ACC112 (cell line): ENCODE data around the gene YARS1.

Experiments
- H2AFZ ChIP-seq: fragments of 200-600 bp; sonication (generic); one replicate; pipeline ENCODE4 v1.6.0; 2017; ENCODE audit warnings: antibody characterized with exemption, low read length; ENCODE audit not compliant: unreplicated experiment
- H3K27ac ChIP-seq: fragments of 200-600 bp; sonication (generic); 2 replicates; pipeline ENCODE4 v1.5.1; 2014; ENCODE audit warnings: low read depth, mild to moderate bottlenecking, antibody characterized with exemption, low read length, moderate library complexity
- H3K27me3 ChIP-seq: fragments of 200-600 bp; sonication (generic); 2 replicates; pipeline ENCODE4 v1.6.1; 2014; ENCODE audit warnings: mild to moderate bottlenecking, antibody characterized with exemption, low read length, moderate library complexity, mixed read lengths; ENCODE audit not compliant: insufficient read depth
- H3K36me3 ChIP-seq: fragments of 200-600 bp; sonication (generic); 2 replicates; pipeline ENCODE4 v1.6.1; 2016; ENCODE audit warnings: mild to moderate bottlenecking, antibody characterized with exemption, low read length, moderate library complexity, mixed read lengths; ENCODE audit not compliant: insufficient read depth
- H3K4me1 ChIP-seq: fragments of 200-600 bp; sonication (generic); one replicate; pipeline ENCODE4 v1.6.1; 2016; ENCODE audit warnings: low read length, mixed read lengths; ENCODE audit not compliant: insufficient read depth, unreplicated experiment, control insufficient read depth
- H3K4me3 ChIP-seq: fragments of 200-600 bp; sonication (generic); 2 replicates; pipeline ENCODE4 v1.5.1; 2014; ENCODE audit warnings: mild to moderate bottlenecking, low read depth, low read length
- H3K79me2 ChIP-seq: fragments of 200-600 bp; sonication (generic); one replicate; pipeline ENCODE4 v1.6.0; 2016; ENCODE audit warnings: low read length; ENCODE audit not compliant: control insufficient read depth, unreplicated experiment, insufficient read depth

YARS1 gene

DNA sequence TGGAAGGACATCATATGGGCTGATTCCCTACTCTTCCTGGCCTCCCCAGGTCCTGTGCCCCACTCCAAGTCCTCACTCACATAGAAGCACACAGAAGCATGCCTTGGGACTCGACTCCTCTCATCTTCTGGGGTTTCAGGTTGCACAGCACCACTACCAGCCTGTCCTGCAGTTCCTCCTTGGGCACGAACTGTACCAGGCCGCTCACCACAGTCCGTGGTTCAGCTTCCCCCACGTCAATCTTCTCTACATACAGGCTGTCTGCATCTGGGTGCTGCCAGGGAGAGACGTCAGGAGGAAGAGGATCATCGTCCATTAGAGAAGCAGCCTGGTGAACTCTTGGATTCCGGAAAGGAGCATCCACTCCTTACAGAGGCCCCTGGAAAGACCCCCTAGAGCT lies 37.2 kb downstream of the YARS1 start:
- H3K36me3 ChIP-seq = peaks cover 18% of the 10 kb centered on the region; the same call in 1 of the 2 replicates
- H3K4me1 ChIP-seq = peaks cover 24% of the 10 kb centered on the region
- H3K27ac ChIP-seq = no peak overlapping the region
- no peak overlapping the region for H3K4me3 ChIP-seq
- H3K27me3 ChIP-seq = no peaks in the 10 kb centered on the region
- no peaks in the 10 kb centered on the region for H3K79me2 ChIP-seq
- H2AFZ ChIP-seq = no peak overlapping the region

DNA sequence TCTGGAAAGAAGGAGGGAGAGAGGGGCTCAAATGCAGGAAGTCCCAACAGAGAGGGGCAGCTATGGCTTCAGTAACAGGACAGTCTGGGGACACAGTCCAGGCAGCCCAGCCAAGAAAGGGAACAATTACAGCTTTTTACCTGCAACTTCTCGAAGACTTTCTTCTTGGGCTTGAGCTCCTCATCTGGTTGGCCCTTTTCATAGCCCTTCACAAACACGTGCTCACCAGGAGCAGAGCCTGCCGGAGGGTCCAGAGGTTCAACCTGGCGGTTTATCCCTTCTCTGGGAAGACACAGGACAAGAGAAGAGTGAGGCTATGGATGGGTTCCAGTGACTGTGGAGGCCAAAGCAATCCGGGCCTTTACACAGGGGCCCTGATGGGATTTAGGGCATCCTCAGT lies 37.9 kb downstream of the YARS1 start:
- Histone ChIP-seq H3K4me1 (peaks cover 26% of the 10 kb centered on the region), H3K27ac (no peak overlapping the region), H3K79me2 (no peaks in the 10 kb centered on the region), H3K36me3 (peaks cover 15% of the 10 kb centered on the region; the same call in 1 of the 2 replicates), H3K27me3 (no peaks in the 10 kb centered on the region), H3K4me3 (no peak overlapping the region), H2AFZ (no peak overlapping the region)

DNA sequence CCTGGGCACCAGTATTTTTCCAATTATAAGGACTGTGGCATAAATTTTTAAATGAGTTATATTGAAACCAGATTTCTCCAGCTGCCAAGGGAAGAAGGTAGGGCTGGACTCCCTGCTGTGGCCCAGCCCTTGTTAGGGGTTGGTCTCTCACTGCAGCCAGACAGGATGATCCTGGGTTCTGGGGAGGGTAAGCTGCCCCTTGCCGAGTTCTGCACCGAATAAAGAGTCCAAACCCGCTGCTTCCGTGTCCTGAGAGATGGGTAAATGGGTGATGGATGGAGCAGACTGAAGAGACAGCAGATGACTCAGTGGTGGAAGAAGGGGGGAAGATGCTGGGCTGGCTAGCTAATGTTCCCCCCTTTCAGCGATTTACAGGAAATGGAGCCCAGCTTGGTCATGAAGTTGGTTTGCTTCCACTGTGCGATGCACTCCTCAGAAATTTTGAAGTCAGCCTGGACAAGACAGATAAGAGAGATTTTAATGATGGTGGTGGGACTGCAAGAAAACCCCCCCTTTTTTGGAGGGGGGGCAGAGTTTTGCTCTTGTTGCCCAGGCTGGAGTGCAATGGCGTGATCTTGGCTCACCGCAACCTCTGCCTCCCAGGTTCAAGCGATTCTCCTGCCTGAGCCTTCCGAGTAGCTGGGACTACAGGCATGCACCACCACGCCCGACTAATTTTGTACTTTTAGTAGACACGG lies 41.4 kb downstream of the YARS1 start:
- peaks cover 16% of the 10 kb centered on the region for H3K4me1 ChIP-seq
- peak overlapping the region; percentile 55; the same call in 1 of the 2 replicates for H3K27ac ChIP-seq
- no peaks in the 10 kb centered on the region for H3K79me2 ChIP-seq
- peaks cover 3% of the 10 kb centered on the region; the same call in 1 of the 2 replicates for H3K36me3 ChIP-seq
- no peak overlapping the region for H2AFZ ChIP-seq
- H3K4me3 ChIP-seq = no peak overlapping the region
- no peaks in the 10 kb centered on the region for H3K27me3 ChIP-seq

- Histone ChIP-seq H3K36me3 (0 out of 2 replicates have a peak, but pooled peaks cover 3% of the 10 kb centered on the region), H3K27ac (peak overlapping the region; percentile 55; the same call in 1 of the 2 replicates), H3K27me3 (no peaks in the 10 kb centered on the region)
These were observed 42.1 kb downstream of the YARS1 start for GRCh38 chr1:32774950-32775634.

DNA sequence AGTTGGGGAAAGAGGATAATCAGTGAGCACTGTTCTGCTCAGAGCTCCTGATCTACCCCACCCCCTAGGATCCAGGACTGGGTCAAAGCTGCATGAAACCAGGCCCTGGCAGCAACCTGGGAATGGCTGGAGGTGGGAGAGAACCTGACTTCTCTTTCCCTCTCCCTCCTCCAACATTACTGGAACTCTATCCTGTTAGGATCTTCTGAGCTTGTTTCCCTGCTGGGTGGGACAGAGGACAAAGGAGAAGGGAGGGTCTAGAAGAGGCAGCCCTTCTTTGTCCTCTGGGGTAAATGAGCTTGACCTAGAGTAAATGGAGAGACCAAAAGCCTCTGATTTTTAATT lies 42.7 kb downstream of the YARS1 start:
- H3K36me3 ChIP-seq = no peaks in the 10 kb centered on the region
- no peaks in the 10 kb centered on the region for H3K27me3 ChIP-seq
- no peaks in the 10 kb centered on the region for H3K79me2 ChIP-seq
- H3K4me3 ChIP-seq = no peak overlapping the region
- peaks cover 21% of the 10 kb centered on the region for H3K4me1 ChIP-seq
- H2AFZ ChIP-seq = no peak overlapping the region
- H3K27ac ChIP-seq = no peak overlapping the region

More at GRCh38 chr1:32774950-32775634, 42.1 kb downstream of the YARS1 start:
- H3K4me1 ChIP-seq = peaks cover 16% of the 10 kb centered on the region
- no peak overlapping the region for H2AFZ ChIP-seq
- no peaks in the 10 kb centered on the region for H3K79me2 ChIP-seq
- no peak overlapping the region for H3K4me3 ChIP-seq

DNA sequence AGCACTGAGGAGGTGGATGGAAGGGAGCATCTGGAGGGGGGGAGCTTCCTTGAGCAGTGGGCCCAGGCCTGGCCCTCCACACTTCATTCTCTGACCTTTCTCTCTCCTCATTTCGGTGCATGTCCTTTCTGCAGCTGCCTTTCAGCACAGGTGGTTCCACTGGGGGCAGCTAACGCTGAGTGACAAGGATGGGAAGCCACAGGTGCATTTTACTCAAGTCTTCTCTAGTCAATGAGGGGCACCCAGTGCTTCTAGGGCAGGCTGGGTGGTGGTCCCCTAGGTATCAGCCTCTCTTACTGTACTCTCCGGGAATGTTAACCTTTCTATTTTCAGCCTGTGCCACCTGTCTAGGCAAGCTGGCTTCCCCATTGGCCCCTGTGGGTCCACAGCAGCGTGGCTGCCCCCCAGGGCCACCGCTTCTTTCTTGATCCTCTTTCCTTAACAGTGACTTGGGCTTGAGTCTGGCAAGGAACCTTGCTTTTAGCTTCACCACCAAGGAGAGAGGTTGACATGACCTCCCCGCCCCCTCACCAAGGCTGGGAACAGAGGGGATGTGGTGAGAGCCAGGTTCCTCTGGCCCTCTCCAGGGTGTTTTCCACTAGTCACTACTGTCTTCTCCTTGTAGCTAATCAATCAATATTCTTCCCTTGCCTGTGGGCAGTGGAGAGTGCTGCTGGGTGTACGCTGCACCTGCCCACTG lies 43.2 kb downstream of the YARS1 start:
- Histone ChIP-seq H3K4me3 (no peak overlapping the region), H3K36me3 (no peaks in the 10 kb centered on the region), H2AFZ (no peak overlapping the region), H3K4me1 (peaks cover 24% of the 10 kb centered on the region), H3K27ac (no peak overlapping the region), H3K79me2 (no peaks in the 10 kb centered on the region), H3K27me3 (no peaks in the 10 kb centered on the region)

- no peak overlapping the region for H3K27ac ChIP-seq
- no peaks in the 10 kb centered on the region for H3K27me3 ChIP-seq
- no peaks in the 10 kb centered on the region for H3K79me2 ChIP-seq
- no peaks in the 10 kb centered on the region for H3K36me3 ChIP-seq
- no peak overlapping the region for H3K4me3 ChIP-seq
- peaks cover 24% of the 10 kb centered on the region for H3K4me1 ChIP-seq
- H2AFZ ChIP-seq = no peak overlapping the region
These were observed 44.0 kb downstream of the YARS1 start for GRCh38 chr1:32773018-32773763.

DNA sequence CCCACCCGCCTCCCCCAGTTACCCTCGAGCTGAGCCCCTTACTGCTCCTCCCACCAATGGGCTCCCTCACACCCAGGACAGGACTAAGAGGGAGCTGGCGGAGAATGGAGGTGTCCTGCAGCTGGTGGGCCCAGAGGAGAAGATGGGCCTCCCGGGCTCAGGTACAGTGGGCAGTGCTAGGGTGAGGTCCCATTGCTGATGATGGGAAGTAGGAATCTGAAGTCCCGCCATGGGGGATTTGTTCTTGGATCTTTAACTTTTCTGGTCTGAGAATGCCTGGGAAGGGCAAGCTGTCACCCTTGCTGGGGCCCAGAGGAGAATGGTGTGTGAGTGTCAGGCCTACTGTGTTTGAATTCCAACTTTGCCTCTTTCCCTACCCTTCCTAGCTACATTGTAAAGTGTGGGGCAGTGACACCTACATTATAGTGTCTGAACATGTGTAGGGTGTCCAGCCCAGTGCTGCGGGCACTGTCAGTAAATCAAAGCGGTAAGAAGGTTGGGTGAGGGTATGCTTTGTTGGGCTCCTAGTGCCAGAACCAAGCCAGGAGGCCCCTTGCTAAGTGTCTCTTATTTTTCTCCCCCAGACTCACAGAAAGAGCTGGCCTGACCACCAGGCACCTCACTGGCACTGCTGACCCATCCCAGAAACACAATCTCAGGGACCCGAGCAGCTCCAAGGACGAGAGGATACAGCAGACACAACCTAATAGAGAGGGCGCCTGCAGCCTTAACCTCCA lies 44.7 kb downstream of the YARS1 start:
- Histone ChIP-seq H3K27ac (no peak overlapping the region), H3K79me2 (no peaks in the 10 kb centered on the region), H3K36me3 (no peaks in the 10 kb centered on the region), H3K4me3 (no peak overlapping the region), H3K4me1 (peaks cover 31% of the 10 kb centered on the region), H2AFZ (no peak overlapping the region), H3K27me3 (no peaks in the 10 kb centered on the region)

- no peak overlapping the region for H2AFZ ChIP-seq
- H3K27me3 ChIP-seq = no peaks in the 10 kb centered on the region
- no peaks in the 10 kb centered on the region for H3K79me2 ChIP-seq
- H3K36me3 ChIP-seq = no peaks in the 10 kb centered on the region
- peaks cover 38% of the 10 kb centered on the region for H3K4me1 ChIP-seq
- H3K27ac ChIP-seq = no peak overlapping the region
- H3K4me3 ChIP-seq = no peak overlapping the region
These were observed 45.4 kb downstream of the YARS1 start for GRCh38 chr1:32771561-32772280.
